Measurements from ENCODE around the gene BLM. TPM values are rescaled to one million over a fixed set of nuclear protein-coding genes. Genes with fewer than 3 reads are reported as not detected.

Gene BLM
- total RNA-seq, 1 donor from 2014 or later = 74.7 TPM

DNA sequence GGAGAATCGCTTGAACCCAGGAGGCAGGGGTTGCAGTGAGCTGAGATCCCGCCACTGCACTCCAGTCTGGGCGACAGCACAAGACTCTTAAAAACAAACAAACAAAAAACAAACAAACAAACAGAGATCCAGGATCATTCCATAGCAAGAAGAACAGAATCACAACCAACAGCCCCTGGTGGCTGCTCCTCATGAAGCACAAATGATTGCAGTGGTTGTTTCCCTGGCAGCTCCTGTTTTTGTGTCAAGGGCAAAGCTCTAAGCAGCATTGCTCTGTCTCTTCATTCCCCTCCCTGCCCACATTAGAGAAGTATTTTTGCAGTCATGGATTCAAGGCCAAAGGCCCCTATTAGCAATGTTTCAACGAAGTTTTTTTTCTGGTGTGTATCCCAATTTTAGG is 25.8 kb upstream of the BLM start:
- intact Hi-C loops (cut with micrococcal nuclease) = loop anchor here (5.0 kb wide), 1 partner anchor 369 kb away; no protein-coding TSS in a partner anchor

DNA sequence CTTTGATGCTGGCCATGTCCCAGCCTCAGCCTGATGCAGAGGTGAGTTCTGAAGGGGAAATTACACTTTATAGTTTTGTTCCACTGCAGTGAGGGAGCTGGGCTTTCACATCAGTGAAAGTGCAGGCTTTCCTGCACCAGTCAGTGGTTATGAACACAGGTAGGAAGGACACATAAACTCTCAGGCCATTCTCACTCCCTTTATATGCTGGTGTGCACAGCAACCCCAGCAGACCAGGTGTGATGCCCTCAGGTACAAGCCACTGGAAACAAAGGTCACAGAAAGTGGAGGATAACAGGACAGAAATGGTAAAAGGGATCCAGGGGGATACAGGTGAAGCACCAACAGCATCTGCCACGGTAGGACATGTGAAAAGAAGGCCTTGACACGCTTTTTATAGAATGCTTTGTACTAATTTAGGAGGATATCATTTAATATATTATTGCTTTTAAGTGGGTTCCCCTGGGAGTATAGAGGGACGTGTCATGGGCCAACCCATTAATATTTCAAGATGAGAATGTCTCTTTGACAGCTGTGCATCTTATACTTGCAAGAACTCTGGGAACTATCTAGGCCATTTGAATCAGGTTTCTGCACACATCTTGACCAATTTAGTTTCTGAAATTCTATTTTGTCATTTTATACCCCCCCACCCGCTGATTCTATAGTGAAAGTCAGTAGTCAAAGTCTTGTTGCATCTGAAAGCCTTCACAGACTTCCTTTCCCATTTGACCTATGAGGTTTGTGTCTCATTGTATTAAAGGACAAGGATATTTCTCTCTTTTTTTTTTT is 25.0 kb upstream of the BLM start:
- intact Hi-C loops (cut with micrococcal nuclease) = loop anchor here (5.0 kb wide), 1 partner anchor 370 kb away; no protein-coding TSS in a partner anchor

GRCh38 chr15:90694987-90695386 is 22.2 kb upstream of the BLM start:
- intact Hi-C loops (cut with micrococcal nuclease) = loop anchor here (5.0 kb wide), 1 partner anchor 373 kb away; no protein-coding TSS in a partner anchor

- intact Hi-C loops (cut with micrococcal nuclease) = loop anchor here (1.0 kb wide), 1 partner anchor 49 kb away; no protein-coding TSS in a partner anchor
Measured at GRCh38 chr15:90697175-90697574, 20.0 kb upstream of the BLM start.

DNA sequence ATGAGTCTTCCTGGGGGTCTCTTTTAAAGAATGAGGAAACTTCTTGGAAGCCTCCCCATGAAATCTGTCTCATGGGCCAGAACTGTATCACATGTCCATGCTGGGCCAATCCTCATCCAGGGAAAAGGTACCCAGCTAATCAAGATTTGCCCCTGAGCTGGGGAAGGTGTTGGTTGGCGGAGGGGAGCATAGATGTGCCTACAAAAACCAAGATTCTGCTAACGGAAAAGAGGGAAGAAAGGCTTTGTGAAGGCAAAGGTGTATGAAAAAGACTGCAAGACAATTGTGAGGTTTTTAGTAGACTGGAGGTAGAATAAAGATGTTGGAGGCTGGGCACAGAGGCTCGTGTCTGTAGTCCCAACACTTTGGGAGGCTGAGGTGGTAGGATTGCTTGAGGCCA is 18.5 kb upstream of the BLM start:
- intact Hi-C loops (cut with micrococcal nuclease) = no loop called here

DNA sequence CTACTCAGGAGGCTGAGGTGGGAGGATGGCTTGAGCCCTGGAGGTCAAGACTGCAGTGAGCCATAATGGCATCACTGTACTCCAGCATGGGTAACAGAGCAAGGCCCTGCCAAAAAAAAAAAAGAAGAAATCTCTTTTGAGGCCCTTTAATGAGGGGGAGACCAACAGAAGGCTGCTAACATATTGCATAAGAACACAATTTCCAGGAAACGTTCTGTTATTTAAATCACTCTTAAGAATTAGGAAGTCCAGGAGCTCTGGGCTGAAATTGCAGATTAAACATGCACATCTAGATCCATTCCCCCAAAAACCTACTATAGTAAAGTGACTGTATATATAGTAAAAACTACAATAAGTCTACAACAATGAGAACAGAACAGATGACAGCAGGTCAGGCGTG is 16.1 kb upstream of the BLM start:
- intact Hi-C loops (cut with micrococcal nuclease) = no loop called here

DNA sequence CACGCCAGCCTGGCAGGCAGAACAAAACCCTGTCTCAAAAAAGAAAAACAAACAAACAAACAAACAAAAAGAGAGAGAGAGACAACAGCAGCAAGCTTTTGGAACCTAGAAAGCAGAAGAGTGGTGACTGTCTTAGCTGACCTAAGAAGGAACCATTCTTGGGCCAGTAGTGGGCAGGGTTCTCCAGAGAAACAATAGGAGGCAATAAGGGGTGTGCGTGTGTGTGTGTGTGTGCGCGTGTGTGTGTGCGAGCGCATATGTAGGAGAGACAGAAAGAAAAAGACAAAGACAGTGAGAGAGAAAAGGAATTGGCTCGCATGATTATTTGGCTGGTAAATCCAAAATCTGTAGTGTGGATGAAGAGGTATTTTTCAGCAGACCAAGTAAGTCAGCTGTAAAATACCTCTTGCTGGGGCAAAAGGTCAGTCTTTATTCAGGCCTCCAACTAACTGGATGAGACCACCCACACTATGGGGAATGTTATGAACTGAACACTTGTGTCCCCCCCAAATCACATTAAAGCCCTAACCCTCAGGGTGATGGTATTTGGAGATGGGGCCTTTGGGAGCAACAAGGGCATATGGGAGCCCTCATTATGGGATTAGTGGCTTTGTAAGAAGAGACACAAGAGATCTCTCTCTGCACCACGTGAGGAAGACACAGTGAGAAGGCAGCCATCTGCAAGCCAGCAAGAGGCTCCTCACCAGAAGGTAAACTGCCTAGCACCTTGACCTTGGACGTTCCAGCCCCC is 15.1 kb upstream of the BLM start:
- intact Hi-C loops (cut with micrococcal nuclease) = no loop called here

DNA sequence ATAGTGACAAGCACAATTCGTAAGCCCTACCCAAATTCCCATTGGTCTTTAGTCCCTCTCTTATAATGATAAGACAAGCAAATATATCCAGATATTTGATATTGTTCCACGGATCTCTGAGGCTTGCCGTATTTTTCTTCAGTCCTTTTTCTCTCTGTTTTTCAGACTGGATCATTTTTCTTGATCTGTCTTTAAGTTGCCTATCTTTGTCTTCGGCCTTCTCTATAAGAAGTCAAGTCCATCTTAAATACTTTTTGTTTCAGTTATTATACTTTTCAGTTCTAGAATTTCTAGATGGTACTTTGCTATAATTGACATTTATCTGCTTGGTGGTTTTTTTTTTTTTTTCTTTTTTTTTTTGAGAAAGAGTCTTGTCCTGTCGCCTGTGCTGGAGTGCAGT is 13.7 kb upstream of the BLM start:
- intact Hi-C loops (cut with micrococcal nuclease) = no loop called here

GRCh38 chr15:90705212-90705611 is 11.9 kb upstream of the BLM start:
- intact Hi-C loops (cut with micrococcal nuclease) = no loop called here

- intact Hi-C loops (cut with micrococcal nuclease) = no loop called here
Measured at GRCh38 chr15:90706394-90707327, 10.5 kb upstream of the BLM start.

DNA sequence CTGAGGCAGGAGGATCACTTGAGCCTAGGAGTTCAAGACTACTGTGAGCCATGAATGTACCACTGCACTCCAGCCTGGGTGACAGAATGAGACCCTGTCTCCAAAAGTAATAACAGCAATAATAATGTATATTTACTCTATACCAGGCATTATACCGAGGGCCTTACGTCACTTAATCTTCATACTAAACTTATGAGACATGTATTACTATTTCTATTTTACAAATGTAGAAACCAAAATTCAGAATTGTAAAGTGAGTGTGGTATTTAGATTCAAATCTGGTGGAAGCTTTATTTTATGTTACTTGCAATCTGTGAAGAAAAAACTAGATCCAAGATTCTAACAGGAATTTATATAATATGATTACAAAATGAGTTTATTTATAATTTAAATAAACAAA is 9.7 kb upstream of the BLM start:
- intact Hi-C loops (cut with micrococcal nuclease) = no loop called here

DNA sequence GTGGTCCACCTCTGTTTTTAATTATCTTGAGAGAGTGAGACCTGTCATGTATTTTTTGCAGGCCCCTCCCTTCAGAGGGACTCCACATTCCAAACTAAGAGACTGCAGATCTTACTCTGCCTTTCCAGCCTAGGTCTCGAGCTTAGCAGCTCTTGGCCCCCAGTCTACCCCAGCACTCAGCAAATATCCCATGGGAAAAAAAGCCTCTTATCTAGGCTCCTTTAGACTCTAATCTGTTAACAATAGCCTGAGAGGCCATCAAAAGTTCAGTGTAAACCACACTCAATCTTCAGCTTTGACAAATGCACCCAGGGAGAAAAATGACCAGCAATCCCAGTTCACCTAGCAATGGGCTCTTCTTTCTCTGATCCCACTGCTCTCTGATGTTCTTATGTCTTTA is 8.6 kb upstream of the BLM start:
- intact Hi-C loops (cut with micrococcal nuclease) = no loop called here

GRCh38 chr15:90709278-90709677 is 7.9 kb upstream of the BLM start:
- intact Hi-C loops (cut with micrococcal nuclease) = no loop called here

- intact Hi-C loops (cut with micrococcal nuclease) = no loop called here
Measured at GRCh38 chr15:90710436-90711027, 6.6 kb upstream of the BLM start.

DNA sequence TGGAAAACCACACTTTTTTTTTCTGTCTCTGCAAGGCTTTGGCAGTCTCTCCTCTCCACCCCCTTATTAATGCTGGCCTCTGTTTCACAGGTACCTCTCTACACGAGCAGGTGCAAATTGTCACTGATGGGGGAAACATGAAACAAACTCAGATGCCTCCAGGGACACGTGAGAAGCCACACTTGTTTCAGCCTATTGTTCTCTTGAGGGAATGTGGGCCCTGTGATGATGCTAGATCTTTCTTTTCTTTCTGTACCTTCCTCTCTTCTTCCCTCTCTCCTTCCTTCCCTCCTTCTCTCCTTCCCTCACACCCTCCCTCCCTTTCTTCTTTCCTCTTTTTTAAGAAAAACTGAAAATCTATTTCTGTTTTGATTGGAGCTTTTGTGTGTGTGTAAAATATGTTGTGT is 5.7 kb upstream of the BLM start:
- intact Hi-C loops (cut with micrococcal nuclease) = no loop called here

- intact Hi-C loops (cut with micrococcal nuclease) = no loop called here
Measured at GRCh38 chr15:90711842-90712241, 5.3 kb upstream of the BLM start.

DNA sequence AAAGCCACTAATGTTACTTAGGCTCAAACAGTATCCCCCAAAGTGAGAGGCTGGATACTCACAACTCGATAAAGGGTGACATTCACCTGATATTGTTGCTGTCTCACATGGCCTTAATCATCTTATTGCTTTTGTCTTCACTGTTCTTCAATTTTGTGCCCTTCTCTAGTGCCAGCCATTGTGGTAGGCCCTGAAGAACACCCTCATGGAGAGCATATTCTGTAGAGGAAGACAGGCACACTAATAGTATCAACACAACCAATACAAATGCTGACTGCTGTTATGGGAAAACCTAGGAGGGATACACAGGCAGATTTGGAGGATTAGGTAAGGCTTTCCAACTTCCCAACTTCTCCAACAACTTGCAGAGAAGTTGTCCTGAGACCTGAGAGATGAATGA is 4.1 kb upstream of the BLM start:
- intact Hi-C loops (cut with micrococcal nuclease) = no loop called here

DNA sequence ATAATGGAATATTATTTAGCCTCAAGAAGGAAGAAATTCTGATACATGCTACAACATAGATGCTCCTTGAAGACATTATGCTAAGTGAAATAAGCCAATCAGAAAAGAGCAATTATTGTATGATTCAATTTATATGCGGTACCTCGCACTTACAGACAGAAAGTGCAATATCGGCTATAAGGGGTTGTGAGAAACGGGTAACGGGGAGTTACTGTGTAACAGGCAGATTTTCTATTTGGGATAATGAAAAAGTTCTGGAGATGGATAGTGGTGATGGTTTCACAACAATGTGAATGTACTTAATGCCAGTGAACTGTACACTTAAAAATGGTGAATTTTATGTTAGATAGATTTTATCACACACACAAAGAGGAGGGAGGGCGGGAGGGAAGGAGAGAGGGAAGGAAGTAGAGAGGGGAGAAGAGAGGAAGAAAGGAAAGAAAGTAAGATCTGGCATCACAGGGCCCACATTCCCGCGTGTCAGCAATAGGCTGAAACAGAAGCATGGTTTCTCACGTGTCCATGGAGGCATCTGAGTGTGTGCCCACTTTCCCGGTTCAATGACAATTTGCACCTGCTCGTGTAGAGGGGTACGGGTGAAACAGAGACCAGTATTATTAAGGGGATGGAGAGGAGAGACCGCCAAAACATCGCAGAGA is 700 bp upstream of the BLM start:
- intact Hi-C loops (cut with micrococcal nuclease) = loop anchor here (2.0 kb wide), 2 partner anchors 56 to 484 kb away; partner anchors contain the start of gene CIB1

DNA sequence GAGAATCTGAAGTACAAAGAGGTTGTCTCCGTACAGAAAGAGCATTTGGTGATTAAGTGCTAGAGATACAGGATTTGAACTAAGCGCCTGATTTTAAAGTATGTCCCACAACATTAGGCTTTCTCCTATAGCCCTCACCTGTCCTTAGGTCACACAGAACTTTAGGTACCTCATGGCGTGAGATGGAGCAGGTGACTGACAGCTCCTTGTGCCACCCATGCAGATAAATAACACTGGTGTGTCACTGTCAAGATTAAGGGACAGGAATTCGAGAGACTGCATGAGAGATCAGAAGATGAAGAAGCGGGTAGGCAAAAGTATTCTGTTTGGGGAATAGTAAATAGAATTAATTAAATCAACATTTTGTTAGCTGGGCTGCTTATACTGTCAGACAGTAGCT is 1.1 kb downstream of the BLM start:
- intact Hi-C loops (cut with micrococcal nuclease) = no loop called here

DNA sequence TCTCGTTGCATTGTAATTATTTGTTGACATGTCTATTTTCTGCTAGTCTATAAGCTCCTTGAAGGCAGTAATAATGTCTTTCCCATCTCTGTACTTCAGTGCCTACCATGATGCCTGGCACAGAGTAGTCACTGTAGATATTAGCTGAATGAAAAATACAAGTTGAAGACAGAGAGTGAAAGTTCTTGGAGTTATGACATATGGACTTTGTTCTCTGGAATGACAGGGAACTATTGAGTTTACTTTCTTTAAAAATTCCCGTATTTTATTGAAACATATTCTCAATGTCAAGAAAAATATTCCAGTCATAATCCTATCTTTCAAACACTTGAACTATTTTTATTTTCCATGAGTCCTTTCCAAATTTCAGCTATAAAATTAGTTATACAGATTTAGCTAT is 3.0 kb downstream of the BLM start:
- intact Hi-C loops (cut with micrococcal nuclease) = no loop called here

GRCh38 chr15:90729261-90729660 is 12.1 kb downstream of the BLM start:
- intact Hi-C loops (cut with micrococcal nuclease) = no loop called here

All from T-helper 1 cell treated with Interleukin-12 subunit alpha and Interleukin-12 subunit beta and Interleukin-4 antibody, amounts not matched to agents 30 ng/mL and 1 ng/mL, for 36 hours (primary cell).